Thyroid gland (tissue), 4 donors: ENCODE measurements around the gene SLC9A8. TPM values are rescaled to one million over a fixed set of nuclear protein-coding genes. Genes with fewer than 3 reads are reported as not detected.

ENCODE experiments used
- DNase-seq, 2 donors: peaks; one replicate each; pipeline ENCODE4 v3.0.0-alpha.2; 2019
- H3K27ac ChIP-seq, 3 donors: fragments of 200-600 bp; sonication (generic); 1 replicate in 2 of 3; 2 replicates in 1 of 3; pipeline ENCODE4 v1.5.1; 2016 to 2019; ENCODE audit warnings: mild to moderate bottlenecking in 1 of 3, moderate library complexity in 1 of 3
- H3K27me3 ChIP-seq: fragments of 200-600 bp; sonication (generic); one replicate; pipeline ENCODE4 v1.5.1; 2019
- H3K36me3 ChIP-seq, 2 donors: fragments of 200-600 bp; sonication (generic); one replicate each; pipeline ENCODE4 v1.5.1; 2016 to 2019
- H3K4me1 ChIP-seq, 2 donors: fragments of 200-600 bp; sonication (generic); one replicate each; pipeline ENCODE4 v1.5.1; 2017 to 2019
- H3K4me3 ChIP-seq, 3 donors: fragments of 200-600 bp; sonication (generic); replicated peaks in 1 of 3; 1 replicate in 2 of 3; 2 replicates in 1 of 3; pipeline ENCODE4 v1.5.1; 2016; ENCODE audit warnings: mild to moderate bottlenecking in 1 of 3
- H3K9me3 ChIP-seq: fragments of 200-600 bp; sonication (generic); one replicate; pipeline ENCODE4 v1.5.1; 2017
- POLR2A ChIP-seq, 2 donors: fragments of 450-650 bp; IDR thresholded peaks; one replicate each; pipeline ENCODE4 v1.6.1; 2017; ENCODE audit warnings: antibody characterized with exemption in 2 of 2, mild to moderate bottlenecking in 2 of 2, moderate library complexity in 1 of 2
- WGBS, 2 donors: methylation state at CpG; one replicate each; pipeline ENCODE4 v1.1.5; 2017; 5-methylcytosine and 5-hydroxymethylcytosine counted together
- intact Hi-C: fragments of 100-400 bp; cut with DNase I; formaldehyde crosslinking; loops from one replicate; pipeline ENCODE4 v1.15.1; 2023
- total RNA-seq, 4 donors: library from RNA; depleted of rRNA; stranded (reverse); fragments of >200 nt; gene quantifications; one replicate each; pipeline ENCODE4 v1.2.3, GENCODE V29; 2016
- TF ChIP-seq, protein P1 (sequence below), 6 experiments: fragments of 200-600 bp in 3 of 6; fragments of 450-650 bp in 3 of 6; sonication (generic) in 3 of 6; IDR thresholded peaks; one replicate each; pipeline ENCODE4 v1.5.1; 2016 to 2019; ENCODE audit warnings: antibody characterized with exemption in 6 of 6, mild to moderate bottlenecking in 2 of 6, inconsistent platforms in 1 of 6, moderate library complexity in 1 of 6

The SLC9A8 gene
- total RNA-seq, 4 donors from 2014 or later = 12.0 to 20.2 (median 16.1) TPM

GRCh38 chr20:49787371-49788357 lies 25.0 kb upstream of the SLC9A8 start:
- TF ChIP-seq POLR2A (IDR thresholded peaks at IDR 0.05) = no peak
- TF ChIP-seq, protein P1, sequence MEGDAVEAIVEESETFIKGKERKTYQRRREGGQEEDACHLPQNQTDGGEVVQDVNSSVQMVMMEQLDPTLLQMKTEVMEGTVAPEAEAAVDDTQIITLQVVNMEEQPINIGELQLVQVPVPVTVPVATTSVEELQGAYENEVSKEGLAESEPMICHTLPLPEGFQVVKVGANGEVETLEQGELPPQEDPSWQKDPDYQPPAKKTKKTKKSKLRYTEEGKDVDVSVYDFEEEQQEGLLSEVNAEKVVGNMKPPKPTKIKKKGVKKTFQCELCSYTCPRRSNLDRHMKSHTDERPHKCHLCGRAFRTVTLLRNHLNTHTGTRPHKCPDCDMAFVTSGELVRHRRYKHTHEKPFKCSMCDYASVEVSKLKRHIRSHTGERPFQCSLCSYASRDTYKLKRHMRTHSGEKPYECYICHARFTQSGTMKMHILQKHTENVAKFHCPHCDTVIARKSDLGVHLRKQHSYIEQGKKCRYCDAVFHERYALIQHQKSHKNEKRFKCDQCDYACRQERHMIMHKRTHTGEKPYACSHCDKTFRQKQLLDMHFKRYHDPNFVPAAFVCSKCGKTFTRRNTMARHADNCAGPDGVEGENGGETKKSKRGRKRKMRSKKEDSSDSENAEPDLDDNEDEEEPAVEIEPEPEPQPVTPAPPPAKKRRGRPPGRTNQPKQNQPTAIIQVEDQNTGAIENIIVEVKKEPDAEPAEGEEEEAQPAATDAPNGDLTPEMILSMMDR (IDR thresholded peaks at IDR 0.05) = no peak
- 93 to 95% methylated on average over 9 of the region's 9 CpGs for WGBS, 2 donors
- Histone ChIP-seq H3K9me3 (no peaks in the 10 kb centered on the region), H3K4me1 (no peaks in the 10 kb centered on the region), H3K27me3 (no peaks in the 10 kb centered on the region), H3K36me3 (no peaks in the 10 kb centered on the region), H3K27ac (no peak overlapping the region), H3K4me3 (no peak overlapping the region)
- intact Hi-C loops = no loop called here
- DNase-seq = no peak

DNA sequence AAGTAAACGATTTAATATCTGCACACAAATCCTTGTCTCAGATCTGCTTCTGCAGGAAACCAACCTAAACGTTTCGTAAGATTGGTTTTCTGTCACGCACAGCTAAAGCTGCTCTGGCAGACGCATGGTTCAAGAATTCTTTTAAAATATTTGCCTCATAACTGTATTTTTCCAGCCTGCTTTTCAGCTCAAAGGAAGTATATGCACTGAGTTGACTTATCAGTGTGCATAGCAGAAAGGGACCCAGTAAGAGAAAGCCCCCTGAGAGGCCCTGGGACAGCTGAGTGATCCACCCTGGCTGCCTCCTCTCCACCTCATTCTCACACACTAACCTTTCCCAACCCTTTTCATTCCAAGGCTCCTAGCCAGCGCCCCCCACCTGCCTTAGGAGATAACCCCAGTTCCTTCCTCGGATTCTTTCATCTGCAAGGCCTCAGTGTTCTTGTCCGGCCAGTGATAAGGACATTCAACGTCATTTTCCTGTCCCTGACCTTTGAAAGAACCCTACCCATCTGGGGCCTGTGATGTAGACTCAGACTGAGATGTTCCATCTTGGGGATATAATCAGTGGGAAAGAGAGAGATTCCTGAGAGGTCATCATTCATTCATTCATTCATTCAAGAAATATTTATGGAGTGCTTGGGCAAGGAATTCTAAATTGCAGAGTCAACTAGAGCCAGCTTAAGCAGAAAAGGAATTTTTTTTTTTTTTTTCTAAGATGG lies 22.4 kb upstream of the SLC9A8 start:
- H3K4me1 ChIP-seq = no peaks in the 10 kb centered on the region
- intact Hi-C loops = no loop called here
- no peak overlapping the region for H3K4me3 ChIP-seq
- no peak for DNase-seq
- TF ChIP-seq POLR2A (IDR thresholded peaks at IDR 0.05) = no peak
- TF ChIP-seq, protein P1 (IDR thresholded peaks at IDR 0.05) = no peak
- H3K9me3 ChIP-seq = no peaks in the 10 kb centered on the region
- H3K36me3 ChIP-seq = no peaks in the 10 kb centered on the region
- WGBS, 2 donors = 57 to 63% methylated on average over 9 of the region's 9 CpGs
- no peaks in the 10 kb centered on the region for H3K27me3 ChIP-seq
- no peak overlapping the region for H3K27ac ChIP-seq

- intact Hi-C loops = no loop called here
Observed at GRCh38 chr20:49791165-49791564, 21.5 kb upstream of the SLC9A8 start.

GRCh38 chr20:49792006-49792405 lies 20.6 kb upstream of the SLC9A8 start:
- no peak overlapping the region for H3K27ac ChIP-seq
- TF ChIP-seq, protein P1 (IDR thresholded peaks at IDR 0.05) = no peak
- TF ChIP-seq POLR2A (IDR thresholded peaks at IDR 0.05) = no peak
- intact Hi-C loops = no loop called here

More at GRCh38 chr20:49791165-49791564, 21.5 kb upstream of the SLC9A8 start:
- no peak overlapping the region for H3K27ac ChIP-seq
- H3K9me3 ChIP-seq = no peaks in the 10 kb centered on the region
- 22 to 88% methylated on average over 1 to 2 of the region's 2 CpGs for WGBS, 2 donors
- no peaks in the 10 kb centered on the region for H3K4me1 ChIP-seq
- no peak for DNase-seq
- no peaks in the 10 kb centered on the region for H3K36me3 ChIP-seq
- H3K27me3 ChIP-seq = no peaks in the 10 kb centered on the region
- TF ChIP-seq, protein P1 (IDR thresholded peaks at IDR 0.05) = no peak
- TF ChIP-seq POLR2A (IDR thresholded peaks at IDR 0.05) = no peak
- no peak overlapping the region for H3K4me3 ChIP-seq

More at GRCh38 chr20:49792006-49792405, 20.6 kb upstream of the SLC9A8 start:
- no peak for DNase-seq
- Histone ChIP-seq H3K4me3 (no peak overlapping the region), H3K36me3 (no peaks in the 10 kb centered on the region), H3K4me1 (no peaks in the 10 kb centered on the region), H3K27me3 (no peaks in the 10 kb centered on the region), H3K9me3 (no peaks in the 10 kb centered on the region)
- WGBS, 2 donors = 93 to 94% methylated on average over 1 of the region's 1 CpG
